Left lung (tissue), 10 donors: ENCODE measurements around the gene ALDH16A1. TPM values are rescaled to one million over a fixed set of nuclear protein-coding genes. Genes with fewer than 3 reads are reported as not detected.

ENCODE experiments used
- ATAC-seq: fragments of 200-7000 bp; cut with Tn5 transposase; one replicate; pipeline ENCODE4 v1.9.1; 2020; ENCODE audit warnings: moderate library complexity
- DNase-seq, 4 donors: peaks; one replicate each; pipeline ENCODE4 v3.0.0-alpha.2; 2013 to 2020
- H3K27ac ChIP-seq, 2 donors: fragments of 200-600 bp; sonication (generic) in 1 of 2; one replicate each; pipeline versions ENCODE4 v1.5.0 to v1.8.0; 2020 to 2021
- H3K27me3 ChIP-seq, 2 donors: fragments of 200-600 bp; sonication (generic) in 1 of 2; one replicate each; pipeline versions ENCODE4 v1.5.0 to v1.8.0; 2020 to 2021
- H3K36me3 ChIP-seq, 2 donors: fragments of 200-600 bp; sonication (generic) in 1 of 2; one replicate each; pipeline versions ENCODE4 v1.5.0 to v1.8.0; 2020 to 2021
- H3K4me1 ChIP-seq, 2 donors: fragments of 200-600 bp; one replicate each; pipeline ENCODE4 v1.8.0; 2021
- H3K4me3 ChIP-seq, 2 donors: fragments of 200-600 bp; sonication (generic) in 1 of 2; one replicate each; pipeline versions ENCODE4 v1.5.0 to v1.8.0; 2020 to 2021; ENCODE audit warnings: mild to moderate bottlenecking in 1 of 2
- H3K9me3 ChIP-seq, 2 donors: fragments of 200-600 bp; sonication (generic) in 1 of 2; one replicate each; pipeline versions ENCODE4 v1.5.0 to v1.8.0; 2020 to 2021
- intact Hi-C, 2 donors: fragments of 100-400 bp; cut with DNase I; formaldehyde crosslinking; loops; one replicate each; pipeline versions ENCODE4 v1.11.2 to v1.14.2; 2022
- polyA plus RNA-seq, 6 donors: library from polyadenylated mRNA; unstranded; fragments of 120-200 nt; gene quantifications; one replicate each; pipeline ENCODE4 v1.2.1, GENCODE V29; 2013; ENCODE audit not compliant: insufficient read length in 6 of 6
- total RNA-seq, 2 donors: library from RNA; stranded (reverse); fragmentation: NEBNext Ultra II Directional; extraction: Animal tissue kit (Norgen Biotek cat#: 25700); gene quantifications; one replicate each; pipeline ENCODE4 v1.2.1, GENCODE V29; 2021
- TF ChIP-seq, protein P1 (sequence below), 2 donors: fragments of 200-600 bp; sonication (generic) in 1 of 2; IDR thresholded peaks; one replicate each; pipeline versions ENCODE4 v1.5.0 to v1.8.0; 2021; ENCODE audit warnings: antibody characterized with exemption in 2 of 2
- donor health status: DM: no; HTN: yes; CAD: no.
- donor health status: DM: no; HTN: no; CAD: no.

The ALDH16A1 gene
- total and polyA plus RNA-seq, 8 donors: 12.6 to 54.2 (median 18.1) TPM

- H3K27ac ChIP-seq: no peak overlapping the region
- DNase-seq: peak in 1 of 4 donors; percentile 82
- intact Hi-C loops: no loop called here
- no peaks in the 10 kb centered on the region for H3K36me3 ChIP-seq
- H3K4me1 ChIP-seq: peaks cover 0 to 17% of the 10 kb centered on the region in 2 donors
- no peak overlapping the region for H3K4me3 ChIP-seq
- ATAC-seq: peak; percentile 68
- TF ChIP-seq, protein P1, sequence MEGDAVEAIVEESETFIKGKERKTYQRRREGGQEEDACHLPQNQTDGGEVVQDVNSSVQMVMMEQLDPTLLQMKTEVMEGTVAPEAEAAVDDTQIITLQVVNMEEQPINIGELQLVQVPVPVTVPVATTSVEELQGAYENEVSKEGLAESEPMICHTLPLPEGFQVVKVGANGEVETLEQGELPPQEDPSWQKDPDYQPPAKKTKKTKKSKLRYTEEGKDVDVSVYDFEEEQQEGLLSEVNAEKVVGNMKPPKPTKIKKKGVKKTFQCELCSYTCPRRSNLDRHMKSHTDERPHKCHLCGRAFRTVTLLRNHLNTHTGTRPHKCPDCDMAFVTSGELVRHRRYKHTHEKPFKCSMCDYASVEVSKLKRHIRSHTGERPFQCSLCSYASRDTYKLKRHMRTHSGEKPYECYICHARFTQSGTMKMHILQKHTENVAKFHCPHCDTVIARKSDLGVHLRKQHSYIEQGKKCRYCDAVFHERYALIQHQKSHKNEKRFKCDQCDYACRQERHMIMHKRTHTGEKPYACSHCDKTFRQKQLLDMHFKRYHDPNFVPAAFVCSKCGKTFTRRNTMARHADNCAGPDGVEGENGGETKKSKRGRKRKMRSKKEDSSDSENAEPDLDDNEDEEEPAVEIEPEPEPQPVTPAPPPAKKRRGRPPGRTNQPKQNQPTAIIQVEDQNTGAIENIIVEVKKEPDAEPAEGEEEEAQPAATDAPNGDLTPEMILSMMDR (IDR thresholded peaks at IDR 0.05): no peak
- H3K9me3 ChIP-seq: no peaks in the 10 kb centered on the region
- H3K27me3 ChIP-seq: peaks cover 84 to 100% of the 10 kb centered on the region in 2 donors
Observed at GRCh38 chr19:49427855-49428546, 25.0 kb upstream of the ALDH16A1 start.

DNA sequence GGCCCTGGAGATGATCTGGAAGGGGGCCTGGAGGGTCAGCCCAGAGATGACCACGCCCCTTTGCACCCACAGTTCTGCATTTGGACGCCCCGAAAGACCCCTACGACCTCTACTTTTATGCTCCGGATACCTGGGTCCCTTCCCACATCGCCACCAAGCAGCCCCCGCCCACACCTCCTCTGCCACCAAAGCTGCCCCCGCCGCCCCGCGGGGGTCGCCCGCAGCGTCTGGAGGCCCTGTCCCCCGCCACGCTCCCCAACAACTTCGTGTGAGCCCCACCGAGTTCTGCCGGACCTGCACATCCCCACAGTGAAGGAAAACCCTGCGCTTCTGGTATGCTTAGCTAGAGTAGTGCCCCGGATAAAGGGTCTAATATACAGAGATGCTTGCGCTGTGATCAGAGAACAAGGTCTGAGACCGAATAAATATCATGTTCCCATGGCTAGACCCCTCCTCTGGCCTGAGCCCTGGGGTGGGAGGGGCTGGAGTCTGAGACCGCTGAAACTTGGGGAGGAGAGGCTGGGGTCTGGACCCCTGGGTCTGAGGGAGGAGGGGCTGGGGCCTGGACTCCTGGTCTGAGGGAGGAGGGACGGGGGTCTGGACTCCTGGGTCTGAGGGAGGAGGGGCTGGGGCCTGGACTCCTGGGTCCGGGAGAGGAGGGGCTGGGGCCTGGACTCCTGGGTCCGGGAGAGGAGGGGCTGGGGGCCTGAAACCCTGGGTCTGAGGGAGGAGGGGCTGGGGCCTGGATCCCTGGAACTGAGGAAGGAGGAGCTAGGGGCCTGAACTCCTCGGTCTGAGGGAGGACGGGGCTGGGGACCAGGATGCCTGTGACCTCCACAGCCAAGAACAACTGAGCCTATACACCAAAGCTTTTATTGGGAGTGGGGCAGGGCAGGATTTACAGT lies 24.2 kb upstream of the ALDH16A1 start:
- Histone ChIP-seq H3K9me3 (no peaks in the 10 kb centered on the region), H3K4me1 (peaks cover 0 to 15% of the 10 kb centered on the region in 2 donors), H3K36me3 (no peaks in the 10 kb centered on the region), H3K27me3 (peaks cover 84 to 100% of the 10 kb centered on the region in 2 donors), H3K27ac (no peak overlapping the region), H3K4me3 (no peak overlapping the region)
- no peak for ATAC-seq
- TF ChIP-seq, protein P1 (IDR thresholded peaks at IDR 0.05): no peak
- DNase-seq: no peak
- intact Hi-C loops: no loop called here

GRCh38 chr19:49430172-49430677 lies 22.8 kb upstream of the ALDH16A1 start:
- Histone ChIP-seq H3K4me1 (peaks cover 0 to 15% of the 10 kb centered on the region in 2 donors), H3K27ac (no peak overlapping the region), H3K27me3 (peaks cover 82 to 100% of the 10 kb centered on the region in 2 donors), H3K4me3 (no peak overlapping the region), H3K9me3 (no peaks in the 10 kb centered on the region), H3K36me3 (no peaks in the 10 kb centered on the region)
- DNase-seq: peak in 1 of 4 donors; percentile 40
- intact Hi-C loops: no loop called here
- TF ChIP-seq, protein P1 (IDR thresholded peaks at IDR 0.05): no peak
- ATAC-seq: no peak

GRCh38 chr19:49430678-49431329 lies 22.2 kb upstream of the ALDH16A1 start:
- peaks cover 82 to 100% of the 10 kb centered on the region in 2 donors for H3K27me3 ChIP-seq
- no peaks in the 10 kb centered on the region for H3K9me3 ChIP-seq
- H3K4me1 ChIP-seq: peaks cover 0 to 15% of the 10 kb centered on the region in 2 donors
- intact Hi-C loops: no loop called here
- ATAC-seq (no peak), DNase-seq (peak in 1 of 4 donors; percentile 43)
- no peak overlapping the region for H3K27ac ChIP-seq
- TF ChIP-seq, protein P1 (IDR thresholded peaks at IDR 0.05): peak in 1 of 2 donors; percentile 11
- H3K4me3 ChIP-seq: no peak overlapping the region
- H3K36me3 ChIP-seq: no peaks in the 10 kb centered on the region
